Neural cell (in vitro differentiated cells): ENCODE measurements around the gene PLCD1. TPM values are rescaled to one million over a fixed set of nuclear protein-coding genes. Genes with fewer than 3 reads are reported as not detected.

Experiments
- H2AFZ ChIP-seq: fragments of 200-600, 300-800 bp; sonication (generic), shearing (Covaris generic); 2 replicates; pipeline ENCODE4 v1.6.0; 2014; ENCODE audit warnings: low read depth, mild to moderate bottlenecking, antibody characterized with exemption, low read length, moderate library complexity
- H3F3A ChIP-seq: fragments of 200-600 bp; shearing (Covaris generic); 2 replicates; pipeline ENCODE4 v1.6.1; 2016; ENCODE audit warnings: mild to moderate bottlenecking, moderate library complexity, mixed read lengths, antibody characterized with exemption, low read length; ENCODE audit not compliant: insufficient read depth, poor library complexity, severe bottlenecking
- H3K27ac ChIP-seq: fragments of 200-600, 300-800 bp; sonication (generic), shearing (Covaris generic); 2 replicates; pipeline ENCODE4 v1.5.1; 2014; ENCODE audit warnings: mild to moderate bottlenecking, low read length, moderate library complexity
- H3K27me3 ChIP-seq: fragments of 300-800, 200-600 bp; sonication (generic), shearing (Covaris generic); 2 replicates; pipeline ENCODE4 v1.6.0; 2014; ENCODE audit warnings: mild to moderate bottlenecking, low read depth, low read length, moderate library complexity; ENCODE audit not compliant: insufficient read depth
- H3K36me3 ChIP-seq: fragments of 300-800, 200-600 bp; sonication (generic), shearing (Covaris generic); 2 replicates; pipeline ENCODE4 v1.5.1; 2014; ENCODE audit warnings: mild to moderate bottlenecking, antibody characterized with exemption, low read length, moderate library complexity; ENCODE audit not compliant: insufficient read depth
- H3K4me2 ChIP-seq: fragments of 300-800, 200-600 bp; sonication (generic), shearing (Covaris generic); 2 replicates; pipeline ENCODE4 v1.6.0; 2014; ENCODE audit warnings: mild to moderate bottlenecking, low read length
- H3K4me3 ChIP-seq: fragments of 300-800, 200-600 bp; sonication (generic), shearing (Covaris generic); 2 replicates; pipeline ENCODE4 v1.5.1; 2014; ENCODE audit warnings: mild to moderate bottlenecking, low read length, moderate library complexity
- H3K79me2 ChIP-seq: fragments of 200-600 bp; shearing (Covaris generic); replicated peaks from 2 replicates; pipeline ENCODE4 v1.6.0; 2014; ENCODE audit warnings: mild to moderate bottlenecking, low read length, moderate library complexity; ENCODE audit not compliant: insufficient read depth
- H3K9ac ChIP-seq: fragments of 300-800, 200-600 bp; sonication (generic), shearing (Covaris generic); 2 replicates; pipeline ENCODE4 v1.6.1; 2016; ENCODE audit warnings: mild to moderate bottlenecking, low read length, mixed read lengths
- H3K9me2 ChIP-seq: fragments of 200-600 bp; shearing (Covaris generic); 2 replicates; pipeline ENCODE4 v1.6.1; 2016; ENCODE audit warnings: mild to moderate bottlenecking, low read length, mixed read lengths; ENCODE audit not compliant: insufficient read depth
- H3K9me3 ChIP-seq: fragments of 200-600, 300-800 bp; sonication (generic), shearing (Covaris generic); 2 replicates; pipeline ENCODE4 v1.6.1; 2016; ENCODE audit warnings: mild to moderate bottlenecking, mixed run types, low read length, moderate library complexity, mixed read lengths
- H4K20me1 ChIP-seq: fragments of 200-600 bp; shearing (Covaris generic); 2 replicates; pipeline ENCODE4 v1.6.1; 2016; ENCODE audit warnings: mild to moderate bottlenecking, mixed run types; ENCODE audit not compliant: insufficient read depth
- CTCF ChIP-seq: fragments of 450-650 bp; IDR thresholded peaks from 2 replicates; pipeline ENCODE4 v1.5.1; 2014; ENCODE audit warnings: antibody characterized with exemption, mild to moderate bottlenecking, moderate library complexity; ENCODE audit not compliant: poor library complexity, severe bottlenecking
- EP300 ChIP-seq: fragments of 450-650 bp; conservative IDR thresholded peaks from 2 replicates; pipeline ENCODE4 v1.6.1; 2014; ENCODE audit warnings: antibody characterized with exemption, mild to moderate bottlenecking, moderate library complexity; ENCODE audit not compliant: poor library complexity, severe bottlenecking
- EZH2 ChIP-seq: fragments of 200-600, 300-800 bp; shearing (Covaris generic), sonication (generic); IDR thresholded peaks from 2 replicates; pipeline ENCODE4 v1.6.1; 2014; ENCODE audit warnings: antibody characterized with exemption, low read length, borderline replicate concordance, mild to moderate bottlenecking; ENCODE audit not compliant: insufficient read depth, poor library complexity, severe bottlenecking
- MXI1 ChIP-seq: fragments of 450-650 bp; conservative IDR thresholded peaks from 2 replicates; pipeline ENCODE4 v1.6.1; 2014; ENCODE audit warnings: antibody characterized with exemption, mild to moderate bottlenecking; ENCODE audit not compliant: poor library complexity, severe bottlenecking
- POLR2AphosphoS5 ChIP-seq: IDR thresholded peaks from 2 replicates; pipeline ENCODE4 v1.6.1; 2012
- RAD21 ChIP-seq: fragments of 450-650 bp; conservative IDR thresholded peaks from 2 replicates; pipeline ENCODE4 v1.6.1; 2014; ENCODE audit warnings: antibody characterized with exemption, mild to moderate bottlenecking, moderate library complexity
- REST ChIP-seq: IDR thresholded peaks from 2 replicates; pipeline ENCODE4 v1.6.1; 2012; ENCODE audit warnings: borderline replicate concordance
- SMC3 ChIP-seq: fragments of 450-650 bp; conservative IDR thresholded peaks from 2 replicates; pipeline ENCODE4 v1.6.1; 2014; ENCODE audit warnings: antibody characterized with exemption, mild to moderate bottlenecking, moderate library complexity; ENCODE audit not compliant: poor library complexity
- TAF1 ChIP-seq: IDR thresholded peaks from 2 replicates; pipeline ENCODE4 v1.6.1; 2012; ENCODE audit warnings: low read depth
- polyA plus RNA-seq: library from polyadenylated mRNA; depleted of rRNA; stranded (reverse); fragments of >200 nt; gene quantifications from 2 replicates; pipeline ENCODE4 v1.2.3, GENCODE V29; 2014

The PLCD1 gene
- polyA plus RNA-seq, 1 donor from 2014 or later: 4.6 TPM

DNA sequence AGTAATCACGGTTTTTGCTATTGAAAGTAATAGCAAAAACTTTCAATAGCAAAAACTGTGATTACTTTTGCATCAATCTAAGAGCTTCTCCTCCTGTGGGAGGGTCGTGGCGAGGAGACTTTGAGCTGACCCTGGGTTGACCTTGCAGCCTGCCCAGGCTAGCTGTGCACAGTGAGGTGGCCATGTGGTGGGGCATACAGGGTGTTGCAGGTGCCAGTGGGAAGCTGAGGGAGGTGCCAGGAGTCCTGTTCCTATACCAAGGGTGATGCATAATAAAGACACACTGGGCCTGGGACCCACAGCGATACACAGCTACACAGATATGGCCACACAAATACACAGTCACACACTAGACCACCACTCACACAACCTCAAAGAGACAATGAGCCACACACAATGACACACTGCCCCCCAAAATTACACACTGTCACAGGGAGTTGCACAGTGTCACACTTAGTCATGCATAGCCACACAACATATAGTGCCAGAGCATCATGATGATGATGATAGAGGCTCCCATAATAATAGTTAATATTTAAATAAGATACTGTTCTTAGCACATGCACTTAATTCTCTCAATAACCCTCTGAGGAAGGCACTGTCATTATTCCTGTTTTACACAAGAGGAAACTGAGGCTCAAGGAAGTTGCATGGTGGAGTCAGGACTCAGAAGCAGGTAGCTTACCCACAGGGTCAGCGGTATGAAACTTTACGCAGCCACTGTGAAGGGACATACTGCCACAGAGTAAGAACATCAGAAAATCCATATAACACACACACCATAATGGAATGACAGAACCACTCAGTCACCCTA is 6.3 kb downstream of the PLCD1 start:
- Histone ChIP-seq H3K27ac (no peak overlapping the region), H3K9ac (no peak overlapping the region), H3K36me3 (no peaks in the 10 kb centered on the region), H3F3A (no peaks in the 10 kb centered on the region), H3K4me2 (no peak overlapping the region), H3K9me2 (no peaks in the 10 kb centered on the region), H3K9me3 (no peaks in the 10 kb centered on the region), H2AFZ (no peak overlapping the region), H4K20me1 (no peaks in the 10 kb centered on the region), H3K27me3 (no peaks in the 10 kb centered on the region), H3K79me2 (no peaks in the 10 kb centered on the region), H3K4me3 (no peak overlapping the region)
- no peak for TF ChIP-seq TAF1
- TF ChIP-seq EP300: no peak
- no peak for TF ChIP-seq CTCF
- no peak for TF ChIP-seq SMC3
- TF ChIP-seq EZH2: no peak

- TF ChIP-seq POLR2AphosphoS5 (no peak), CTCF (no peak), TAF1 (no peak), EZH2 (no peak), EP300 (no peak), SMC3 (no peak), MXI1 (no peak), RAD21 (no peak), REST (no peak)
- H3K36me3 ChIP-seq: no peaks in the 10 kb centered on the region
- no peak overlapping the region for H3K9ac ChIP-seq
- no peaks in the 10 kb centered on the region for H3K27me3 ChIP-seq
- no peak overlapping the region for H3K27ac ChIP-seq
- no peaks in the 10 kb centered on the region for H3F3A ChIP-seq
- H3K79me2 ChIP-seq: no peaks in the 10 kb centered on the region
- H4K20me1 ChIP-seq: no peaks in the 10 kb centered on the region
- H3K9me3 ChIP-seq: no peaks in the 10 kb centered on the region
- H3K4me2 ChIP-seq: no peak overlapping the region
- no peak overlapping the region for H3K4me3 ChIP-seq
- no peak overlapping the region for H2AFZ ChIP-seq
- H3K9me2 ChIP-seq: no peaks in the 10 kb centered on the region
Observed at GRCh38 chr3:38022301-38022700, 7.1 kb downstream of the PLCD1 start.
